GM18508 (cell line): ENCODE results near the gene UACA.
"Not testable (repeated sequence)": the region's sequence is repeated elsewhere in the genome, so short reads cannot be mapped to it uniquely, and the experiment has no call there.

Experiments
- ATAC-seq: cut with Tn5 transposase; IDR thresholded peaks from one replicate; pipeline ENCODE4 v1.9.1; 2021; ENCODE audit warnings: moderate number of reproducible peaks; ENCODE audit not compliant: insufficient read depth, unreplicated experiment

The UACA gene

GRCh38 chr15:70763120-70763949 lies at the start of gene UACA:
TSS of gene UACA (minus strand) at chr15:70763558. CDS start at chr15:70763407, 151 bp downstream.
- no peak for ATAC-seq

- ATAC-seq, result no peak
These were observed 49.5 kb upstream of the UACA start for GRCh38 chr15:70812827-70813364.

- ATAC-seq, result no peak
These were observed 47.7 kb upstream of the UACA start for GRCh38 chr15:70810916-70811578.

GRCh38 chr15:70806992-70807712 lies 43.8 kb upstream of the UACA start:
- no peak for ATAC-seq

- not testable (repeated sequence) for ATAC-seq
These were observed 41.0 kb upstream of the UACA start for GRCh38 chr15:70804388-70804787.

- no peak for ATAC-seq
These were observed 39.3 kb upstream of the UACA start for GRCh38 chr15:70802629-70803028.

GRCh38 chr15:70801109-70801508 lies 37.8 kb upstream of the UACA start:
- no peak for ATAC-seq

- no peak for ATAC-seq
These were observed 36.5 kb upstream of the UACA start for GRCh38 chr15:70799667-70800450.

GRCh38 chr15:70797464-70797863 lies 34.1 kb upstream of the UACA start:
- no peak for ATAC-seq

- ATAC-seq, result no peak
These were observed 33.4 kb upstream of the UACA start for GRCh38 chr15:70796516-70797310.

- no peak for ATAC-seq
These were observed 31.9 kb upstream of the UACA start for GRCh38 chr15:70795311-70795665.

GRCh38 chr15:70794596-70795310 lies 31.4 kb upstream of the UACA start:
- no peak for ATAC-seq

GRCh38 chr15:70793694-70794093 lies 30.3 kb upstream of the UACA start:
- no peak for ATAC-seq

- ATAC-seq, result no peak
These were observed 28.8 kb upstream of the UACA start for GRCh38 chr15:70792171-70792573.

GRCh38 chr15:70791259-70791658 lies 27.9 kb upstream of the UACA start:
- no peak for ATAC-seq

- ATAC-seq, result no peak
These were observed 25.9 kb upstream of the UACA start for GRCh38 chr15:70789213-70789612.

- ATAC-seq, result no peak
These were observed 25.0 kb upstream of the UACA start for GRCh38 chr15:70788114-70789049.

- ATAC-seq, result no peak
These were observed 23.6 kb upstream of the UACA start for GRCh38 chr15:70786996-70787395.
